ENCODE results near the gene ZNF483.

- TF ChIP-seq CTCF (IDR thresholded peaks at IDR 0.05; ENCODE audit: low read depth, low read length, missing input control) = no peak
- no peak for TF ChIP-seq TAF1 (conservative IDR thresholded peaks at IDR 0.05)
- no peak for TF ChIP-seq JUND (IDR thresholded peaks at IDR 0.05)
- TF ChIP-seq GABPA (IDR thresholded peaks at IDR 0.05 in 1 of 2, conservative IDR thresholded peaks at IDR 0.05 in 1 of 2) = no peak
- no peak for TF ChIP-seq MAX (IDR thresholded peaks at IDR 0.05)
- no peak for TF ChIP-seq REST (IDR thresholded peaks at IDR 0.05)
These were observed 73.7 kb downstream of the ZNF483 start for GRCh38 chr9:111598733-111599091.
